Ovary (tissue), 9 donors: ENCODE measurements around the gene CYYR1. TPM values are rescaled to one million over a fixed set of nuclear protein-coding genes. Genes with fewer than 3 reads are reported as not detected.

Source experiments
- DNase-seq, 5 donors: peaks; one replicate each; pipeline ENCODE4 v3.0.0-alpha.2; 2019 to 2020
- H3K27ac ChIP-seq, 2 donors: fragments of 200-600 bp; one replicate each; pipeline versions ENCODE4 v1.5.1 to v1.8.0; 2019 to 2022
- H3K27me3 ChIP-seq: fragments of 200-600 bp; one replicate; pipeline ENCODE4 v1.8.0; 2022
- H3K36me3 ChIP-seq: fragments of 200-600 bp; sonication (generic); one replicate; pipeline ENCODE4 v1.5.1; 2019
- H3K4me1 ChIP-seq: one replicate; pipeline ENCODE4 v1.8.1; 2013; ENCODE audit warnings: mild to moderate bottlenecking, moderate library complexity; ENCODE audit not compliant: insufficient read depth
- H3K4me3 ChIP-seq: fragments of 200-600 bp; sonication (generic); one replicate; pipeline ENCODE4 v1.5.1; 2017
- H3K9me3 ChIP-seq, 2 donors: fragments of 200-600 bp in 1 of 2; sonication (generic) in 1 of 2; one replicate each; pipeline versions ENCODE4 v1.5.1 to v1.8.1; 2013 to 2019; ENCODE audit warnings: mild to moderate bottlenecking in 1 of 2, moderate library complexity in 1 of 2
- CTCF ChIP-seq, 3 donors: fragments of 450-650 bp in 2 of 3; fragments of 200-600 bp in 1 of 3; IDR thresholded peaks; one replicate each; pipeline versions ENCODE4 v1.5.1 to v1.8.0; 2016 to 2022; ENCODE audit warnings: antibody characterized with exemption in 3 of 3, mild to moderate bottlenecking in 1 of 3
- EP300 ChIP-seq: sonication (generic); formaldehyde crosslinking; IDR thresholded peaks from one replicate; pipeline ENCODE4 v1.6.1; 2017; ENCODE audit warnings: antibody characterized with exemption
- POLR2A ChIP-seq: fragments of 450-650 bp; IDR thresholded peaks from one replicate; pipeline ENCODE4 v1.6.1; 2017; ENCODE audit warnings: antibody characterized with exemption, mild to moderate bottlenecking, moderate library complexity
- WGBS, 3 donors: extraction: QIAGEN DNeasy Blood & Tissue Kit in 1 of 3; methylation state at CpG; one replicate each; pipeline versions ENCODE4 v1.1.5 to v1.1.7; 2013 to 2017; 5-methylcytosine and 5-hydroxymethylcytosine counted together
- intact Hi-C, 4 donors: fragments of 100-400 bp; cut with DNase I; formaldehyde crosslinking; loops; one replicate each; pipeline versions ENCODE4 v1.11.0 to v1.15.1; 2022 to 2023
- polyA plus RNA-seq, 2 donors: library from polyadenylated mRNA; stranded (reverse); fragments of 200-250 nt in 1 of 2; fragments of 350-450 nt in 1 of 2; fragmentation: Illumina TruSeq in 1 of 2; extraction: RNeasy Lipid Tissue Mini Kit (QIAGEN cat#74804) in 1 of 2; gene quantifications; one replicate each; pipeline ENCODE4 v1.2.3, GENCODE V29; 2013 to 2014
- total RNA-seq, 7 donors: library from RNA; depleted of rRNA in 2 of 7; stranded (reverse); fragments of >200 nt in 2 of 7; fragmentation: NEBNext Ultra II Directional in 3 of 7; extraction: Animal tissue kit (Norgen Biotek cat#: 25700) in 3 of 7; gene quantifications; one replicate each; pipeline versions ENCODE4 v1.1.0 to v1.2.4, GENCODE V29; 2016 to 2023
- donor health status: DM: no; HTN: no; CAD: no; lungs with moderate emphysema.
- donor health status: DM: no; HTN: no; CAD: no.
- donor health status: Bipolar disorder and iron deficiency.
- donor health status: DM: yes; HTN: yes; CAD: no.
- donor health status: DM: no; HTN: no; CAD: no.
- donor health status: DM: yes; HTN: yes; CAD: no.

CYYR1 gene
- total and polyA plus RNA-seq, 9 donors, result 2.4 to 23.4 (median 8.3) TPM

- no peaks in the 10 kb centered on the region for H3K9me3 ChIP-seq
- H3K4me3 ChIP-seq, result no peak overlapping the region
- no peak overlapping the region for H3K27ac ChIP-seq
- H3K36me3 ChIP-seq, result no peaks in the 10 kb centered on the region
- H3K27me3 ChIP-seq, result no peaks in the 10 kb centered on the region
- intact Hi-C loops, result no loop called here
- no peak for TF ChIP-seq POLR2A
- TF ChIP-seq EP300, result no peak
- TF ChIP-seq CTCF (IDR thresholded peaks at IDR 0.05), result no peak
- no peak for DNase-seq
- H3K4me1 ChIP-seq, result no peaks in the 10 kb centered on the region
- WGBS, 3 donors, result 78 to 86% (median 81%) methylated on average over 1 of the region's 1 CpG
Observed at GRCh38 chr21:26506956-26507355, 66.1 kb downstream of the CYYR1 start.

GRCh38 chr21:26505211-26505610 is 67.9 kb downstream of the CYYR1 start:
- intact Hi-C loops, result no loop called here
- no peak overlapping the region for H3K4me3 ChIP-seq
- DNase-seq, result no peak
- 66 to 82% (median 71%) methylated on average over 1 of the region's 1 CpG for WGBS, 3 donors
- no peaks in the 10 kb centered on the region for H3K4me1 ChIP-seq
- H3K27ac ChIP-seq, result no peak overlapping the region
- no peaks in the 10 kb centered on the region for H3K27me3 ChIP-seq
- H3K9me3 ChIP-seq, result no peaks in the 10 kb centered on the region
- H3K36me3 ChIP-seq, result no peaks in the 10 kb centered on the region
- TF ChIP-seq EP300, result no peak
- no peak for TF ChIP-seq POLR2A
- no peak for TF ChIP-seq CTCF (IDR thresholded peaks at IDR 0.05)

GRCh38 chr21:26503414-26503813 is 69.7 kb downstream of the CYYR1 start:
- WGBS, 3 donors, result 59 to 83% (median 61%) methylated on average over 2 of the region's 2 CpGs
- intact Hi-C loops, result no loop called here

GRCh38 chr21:26501495-26502021 is 71.5 kb downstream of the CYYR1 start:
- 82 to 86% (median 83%) methylated on average over 3 of the region's 3 CpGs for WGBS, 3 donors
- intact Hi-C loops, result no loop called here
- TF ChIP-seq CTCF (IDR thresholded peaks at IDR 0.05) (no peak), EP300 (no peak), POLR2A (no peak)
- Histone ChIP-seq H3K36me3 (no peaks in the 10 kb centered on the region), H3K4me3 (no peak overlapping the region), H3K9me3 (no peaks in the 10 kb centered on the region), H3K27me3 (no peaks in the 10 kb centered on the region), H3K27ac (no peak overlapping the region), H3K4me1 (no peaks in the 10 kb centered on the region)
- no peak for DNase-seq

More at GRCh38 chr21:26503414-26503813, 69.7 kb downstream of the CYYR1 start:
- H3K27ac ChIP-seq, result no peak overlapping the region
- no peaks in the 10 kb centered on the region for H3K9me3 ChIP-seq
- H3K4me3 ChIP-seq, result no peak overlapping the region
- no peaks in the 10 kb centered on the region for H3K36me3 ChIP-seq
- TF ChIP-seq EP300, result no peak
- no peak for TF ChIP-seq CTCF (IDR thresholded peaks at IDR 0.05)
- no peak for TF ChIP-seq POLR2A
- DNase-seq, result no peak
- H3K4me1 ChIP-seq, result no peaks in the 10 kb centered on the region
- H3K27me3 ChIP-seq, result no peaks in the 10 kb centered on the region
